Parathyroid adenoma (tissue), 2 donors: ENCODE measurements around the gene KAZN.

Experiments used
- H2AFZ ChIP-seq: fragments of 300-600 bp; sonication (generic); one replicate; pipeline ENCODE4 v1.7.0; 2017; ENCODE audit warnings: antibody characterized with exemption, mild to moderate bottlenecking
- H3K27ac ChIP-seq: fragments of 300-600 bp; sonication (generic); one replicate; pipeline ENCODE4 v1.7.0; 2017
- H3K27me3 ChIP-seq: fragments of 300-600 bp; sonication (generic); one replicate; pipeline ENCODE4 v1.7.0; 2017; ENCODE audit warnings: low read length; ENCODE audit not compliant: control insufficient read depth, insufficient read depth
- H3K36me3 ChIP-seq: fragments of 300-600 bp; sonication (generic); one replicate; pipeline ENCODE4 v1.7.0; 2017; ENCODE audit warnings: low read length; ENCODE audit not compliant: control insufficient read depth, insufficient read depth
- H3K4me1 ChIP-seq: fragments of 300-600 bp; sonication (generic); one replicate; pipeline ENCODE4 v1.7.0; 2017; ENCODE audit warnings: control low read depth
- H3K4me2 ChIP-seq: fragments of 300-600 bp; sonication (generic); one replicate; pipeline ENCODE4 v1.7.0; 2017; ENCODE audit warnings: low read length
- H3K4me3 ChIP-seq: fragments of 300-600 bp; sonication (generic); one replicate; pipeline ENCODE4 v1.7.0; 2017; ENCODE audit warnings: low read depth, low read length
- H3K79me2 ChIP-seq: fragments of 300-600 bp; sonication (generic); one replicate; pipeline ENCODE4 v1.7.0; 2017; ENCODE audit warnings: control low read depth
- H3K9ac ChIP-seq: fragments of 300-600 bp; sonication (generic); one replicate; pipeline ENCODE4 v1.7.0; 2017; ENCODE audit warnings: mild to moderate bottlenecking
- H3K9me3 ChIP-seq: fragments of 300-600 bp; sonication (generic); one replicate; pipeline ENCODE4 v1.7.0; 2017; ENCODE audit warnings: low read length; ENCODE audit not compliant: control insufficient read depth
- TF ChIP-seq, protein P1 (sequence below): fragments of 300-600 bp; sonication (generic); IDR thresholded peaks from one replicate; pipeline ENCODE4 v1.7.0; 2017; ENCODE audit warnings: antibody characterized with exemption, mild to moderate bottlenecking
- donor health status: primary hyperparathyroidism.

The KAZN gene

DNA sequence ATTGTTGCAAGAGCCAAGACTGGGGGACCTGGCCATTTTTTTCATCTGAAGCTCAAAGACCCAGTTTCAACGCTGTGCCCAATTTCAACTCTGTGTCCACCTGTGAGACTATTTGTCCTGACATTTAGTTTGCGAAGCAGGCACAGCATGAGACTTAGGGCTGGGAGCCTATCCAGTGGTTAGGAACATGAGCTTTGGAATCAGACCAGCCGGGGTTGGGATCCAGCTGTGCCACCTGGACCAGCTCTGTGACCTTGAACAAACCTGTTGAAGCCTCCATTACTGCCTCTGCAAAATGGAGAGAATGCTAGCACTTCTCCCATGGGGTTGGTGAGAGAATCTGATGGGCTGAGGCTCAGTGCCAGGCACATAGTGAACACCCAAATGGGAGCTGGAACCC, 348.9 kb downstream of the KAZN start:
- H3K9ac ChIP-seq: no peak overlapping the region
- H3K4me1 ChIP-seq: peaks cover 44% of the 10 kb centered on the region
- peak overlapping the region; percentile 98 for H3K27ac ChIP-seq
- H2AFZ ChIP-seq: no peak overlapping the region
- no peaks in the 10 kb centered on the region for H3K9me3 ChIP-seq
- H3K36me3 ChIP-seq: no peaks in the 10 kb centered on the region
- H3K27me3 ChIP-seq: no peaks in the 10 kb centered on the region
- no peaks in the 10 kb centered on the region for H3K79me2 ChIP-seq
- TF ChIP-seq, protein P1, sequence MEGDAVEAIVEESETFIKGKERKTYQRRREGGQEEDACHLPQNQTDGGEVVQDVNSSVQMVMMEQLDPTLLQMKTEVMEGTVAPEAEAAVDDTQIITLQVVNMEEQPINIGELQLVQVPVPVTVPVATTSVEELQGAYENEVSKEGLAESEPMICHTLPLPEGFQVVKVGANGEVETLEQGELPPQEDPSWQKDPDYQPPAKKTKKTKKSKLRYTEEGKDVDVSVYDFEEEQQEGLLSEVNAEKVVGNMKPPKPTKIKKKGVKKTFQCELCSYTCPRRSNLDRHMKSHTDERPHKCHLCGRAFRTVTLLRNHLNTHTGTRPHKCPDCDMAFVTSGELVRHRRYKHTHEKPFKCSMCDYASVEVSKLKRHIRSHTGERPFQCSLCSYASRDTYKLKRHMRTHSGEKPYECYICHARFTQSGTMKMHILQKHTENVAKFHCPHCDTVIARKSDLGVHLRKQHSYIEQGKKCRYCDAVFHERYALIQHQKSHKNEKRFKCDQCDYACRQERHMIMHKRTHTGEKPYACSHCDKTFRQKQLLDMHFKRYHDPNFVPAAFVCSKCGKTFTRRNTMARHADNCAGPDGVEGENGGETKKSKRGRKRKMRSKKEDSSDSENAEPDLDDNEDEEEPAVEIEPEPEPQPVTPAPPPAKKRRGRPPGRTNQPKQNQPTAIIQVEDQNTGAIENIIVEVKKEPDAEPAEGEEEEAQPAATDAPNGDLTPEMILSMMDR: no peak
- no peak overlapping the region for H3K4me3 ChIP-seq
- H3K4me2 ChIP-seq: no peak overlapping the region

DNA sequence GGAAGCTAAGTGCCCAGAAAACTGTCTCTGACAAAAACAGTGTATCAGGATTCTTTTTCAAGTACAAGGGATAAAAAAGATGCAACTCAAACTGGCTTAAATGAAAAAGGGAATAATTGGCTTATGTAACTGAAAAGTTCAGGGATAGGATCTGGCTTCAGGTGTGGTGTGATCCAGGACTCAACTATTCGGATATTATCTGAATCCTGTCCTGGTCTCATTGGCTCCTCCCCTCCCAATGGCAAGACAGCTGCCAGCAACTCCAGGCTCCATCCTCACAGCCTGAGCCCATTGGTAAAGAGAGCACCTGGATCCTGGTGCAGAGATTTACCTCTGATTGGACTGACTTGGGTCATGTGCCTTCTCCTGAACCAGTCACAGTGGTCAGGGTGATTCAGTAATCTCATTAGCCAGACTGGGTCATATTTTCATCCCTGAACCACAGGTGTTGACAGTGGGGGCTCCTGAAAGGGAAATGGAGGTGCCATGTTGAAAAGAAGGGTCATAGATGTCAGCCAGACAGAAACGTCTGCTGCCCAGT, 349.7 kb downstream of the KAZN start:
- Histone ChIP-seq H3K4me1 (peaks cover 46% of the 10 kb centered on the region), H3K27ac (no peak overlapping the region)

DNA sequence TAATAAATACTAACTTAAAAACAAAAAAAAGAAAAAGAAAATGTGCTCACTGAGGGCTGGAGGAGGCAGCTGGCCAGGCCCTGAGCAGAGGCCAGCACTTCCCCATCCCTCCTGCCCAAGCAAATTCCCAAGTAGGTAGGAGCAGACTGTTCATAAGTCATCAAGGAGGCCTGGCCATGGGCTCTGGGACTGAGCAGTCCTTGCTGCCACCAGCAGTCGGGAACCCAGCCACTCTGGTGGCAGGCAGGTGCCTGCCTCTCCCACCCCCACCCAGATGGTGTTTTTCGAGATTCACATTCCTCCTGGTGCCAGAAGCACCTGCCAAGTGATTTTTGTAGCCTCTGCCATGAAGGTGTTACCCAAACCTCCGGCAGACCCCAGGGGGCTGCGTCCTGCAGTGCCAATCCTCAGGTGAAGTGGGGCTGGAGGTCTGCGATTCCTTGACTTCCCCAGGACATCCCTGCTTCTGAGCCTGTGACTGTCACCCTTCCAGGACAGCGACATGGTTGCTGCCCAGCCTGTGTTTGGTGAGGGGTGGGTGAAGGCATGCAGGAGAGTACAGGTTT, 350.9 kb downstream of the KAZN start:
- H3K27ac ChIP-seq: peak overlapping the region; percentile 72
- no peaks in the 10 kb centered on the region for H3K27me3 ChIP-seq
- TF ChIP-seq, protein P1: no peak
- no peak overlapping the region for H3K4me2 ChIP-seq
- no peaks in the 10 kb centered on the region for H3K9me3 ChIP-seq
- no peaks in the 10 kb centered on the region for H3K79me2 ChIP-seq
- H3K4me3 ChIP-seq: no peak overlapping the region
- no peaks in the 10 kb centered on the region for H3K36me3 ChIP-seq
- H3K4me1 ChIP-seq: peaks cover 39% of the 10 kb centered on the region
- H2AFZ ChIP-seq: no peak overlapping the region
- no peak overlapping the region for H3K9ac ChIP-seq

More for the DNA sequence above, 349.7 kb downstream of the KAZN start:
- no peaks in the 10 kb centered on the region for H3K79me2 ChIP-seq
- TF ChIP-seq, protein P1: no peak
- H3K9me3 ChIP-seq: no peaks in the 10 kb centered on the region
- H3K36me3 ChIP-seq: no peaks in the 10 kb centered on the region
- no peaks in the 10 kb centered on the region for H3K27me3 ChIP-seq
- no peak overlapping the region for H3K4me3 ChIP-seq
- no peak overlapping the region for H3K9ac ChIP-seq
- no peak overlapping the region for H2AFZ ChIP-seq
- no peak overlapping the region for H3K4me2 ChIP-seq

DNA sequence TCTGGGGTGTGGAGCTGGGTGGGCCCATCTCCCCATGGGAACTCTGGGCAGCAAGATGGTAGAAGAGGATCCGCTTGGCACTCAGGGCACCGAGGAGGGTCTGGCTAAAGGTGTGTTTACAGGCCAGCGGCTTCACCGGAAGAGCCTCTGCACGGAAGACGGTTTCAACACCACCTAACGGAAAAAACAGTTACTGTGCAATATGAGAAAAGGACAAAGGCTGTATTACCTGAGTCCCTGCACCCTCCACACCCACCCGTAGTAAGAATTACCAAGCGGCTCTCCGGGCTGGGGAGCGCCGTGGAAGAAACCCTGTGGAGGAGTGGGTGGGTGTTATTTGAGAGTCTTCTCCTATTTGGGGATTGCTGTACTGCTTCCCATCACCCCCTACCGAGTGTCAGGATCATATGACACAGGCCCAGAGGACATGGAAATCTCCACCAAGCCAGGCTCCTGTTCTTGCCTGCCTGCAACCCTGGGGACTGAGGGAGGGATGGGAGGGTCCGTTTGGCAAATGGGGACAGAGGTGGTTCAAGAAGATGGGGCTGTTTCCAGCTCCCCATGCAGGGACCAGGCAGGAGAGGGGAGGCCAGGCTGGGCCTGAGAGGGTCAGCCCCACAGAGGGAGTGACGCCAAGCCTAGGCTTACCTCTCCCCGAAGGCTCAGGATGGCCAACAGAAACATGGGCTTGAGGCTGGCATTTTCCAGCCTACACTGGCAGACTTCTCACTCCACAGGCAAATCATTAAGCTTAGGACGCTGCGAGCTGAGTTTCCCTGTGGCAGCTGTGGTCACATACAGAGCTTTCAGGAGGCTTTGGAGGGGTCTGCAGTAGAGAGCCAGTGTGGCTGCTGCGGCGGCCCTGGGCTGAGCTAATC, 351.6 kb downstream of the KAZN start:
- Histone ChIP-seq H3K79me2 (no peaks in the 10 kb centered on the region), H3K9me3 (no peaks in the 10 kb centered on the region), H3K27ac (peak overlapping the region; percentile 72), H3K4me2 (no peak overlapping the region), H3K4me3 (no peak overlapping the region), H3K4me1 (peaks cover 33% of the 10 kb centered on the region), H2AFZ (no peak overlapping the region), H3K9ac (no peak overlapping the region), H3K27me3 (no peaks in the 10 kb centered on the region), H3K36me3 (no peaks in the 10 kb centered on the region)
- TF ChIP-seq, protein P1: no peak
